ENCODE data around the gene VAC14.

VAC14 gene

DNA sequence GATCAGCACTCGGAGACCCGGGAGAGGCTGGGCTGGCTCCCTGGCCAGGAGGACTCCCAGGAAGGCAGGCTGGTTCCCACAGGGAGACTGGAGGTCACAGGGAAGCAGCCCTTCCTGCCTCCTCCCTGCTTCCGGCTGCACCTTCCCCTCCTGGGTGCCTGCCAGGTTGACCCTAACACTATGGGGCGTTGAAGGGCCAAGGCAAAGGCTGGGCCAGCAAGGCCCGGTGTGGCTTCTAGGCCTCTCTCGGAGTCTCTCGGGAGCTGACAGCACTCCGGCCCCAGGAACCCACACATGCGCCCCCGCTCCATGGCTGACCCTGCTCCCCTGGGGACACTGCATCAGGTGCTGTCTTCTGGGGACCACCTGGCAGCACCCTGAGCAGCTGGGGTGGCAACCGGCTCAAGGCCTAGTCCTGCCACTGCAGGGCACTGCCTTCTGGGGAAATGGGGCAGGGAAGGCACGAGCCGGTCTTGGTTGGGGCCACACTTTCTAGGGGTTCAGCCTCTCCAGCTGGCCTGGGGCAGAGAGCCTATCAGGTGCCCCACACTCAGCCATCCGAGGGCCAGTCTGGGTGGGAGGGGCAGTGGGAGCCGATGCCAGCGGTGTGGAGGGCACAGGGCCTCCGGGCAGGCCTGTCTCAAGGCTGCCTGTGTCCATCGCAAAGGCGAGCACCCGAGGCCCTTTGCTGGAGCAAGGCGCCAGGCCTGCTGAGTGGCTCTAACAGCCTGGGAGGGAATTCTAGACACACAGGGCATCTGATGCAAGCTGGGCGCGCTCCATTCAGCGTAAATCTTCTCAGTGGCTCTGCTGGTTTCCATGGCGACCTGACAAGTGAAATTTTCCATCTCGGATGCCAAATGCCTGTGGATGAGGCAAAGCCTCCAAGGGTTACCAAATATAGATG lies 109.5 kb downstream of the VAC14 start:
- no peak for DNase-seq

DNA sequence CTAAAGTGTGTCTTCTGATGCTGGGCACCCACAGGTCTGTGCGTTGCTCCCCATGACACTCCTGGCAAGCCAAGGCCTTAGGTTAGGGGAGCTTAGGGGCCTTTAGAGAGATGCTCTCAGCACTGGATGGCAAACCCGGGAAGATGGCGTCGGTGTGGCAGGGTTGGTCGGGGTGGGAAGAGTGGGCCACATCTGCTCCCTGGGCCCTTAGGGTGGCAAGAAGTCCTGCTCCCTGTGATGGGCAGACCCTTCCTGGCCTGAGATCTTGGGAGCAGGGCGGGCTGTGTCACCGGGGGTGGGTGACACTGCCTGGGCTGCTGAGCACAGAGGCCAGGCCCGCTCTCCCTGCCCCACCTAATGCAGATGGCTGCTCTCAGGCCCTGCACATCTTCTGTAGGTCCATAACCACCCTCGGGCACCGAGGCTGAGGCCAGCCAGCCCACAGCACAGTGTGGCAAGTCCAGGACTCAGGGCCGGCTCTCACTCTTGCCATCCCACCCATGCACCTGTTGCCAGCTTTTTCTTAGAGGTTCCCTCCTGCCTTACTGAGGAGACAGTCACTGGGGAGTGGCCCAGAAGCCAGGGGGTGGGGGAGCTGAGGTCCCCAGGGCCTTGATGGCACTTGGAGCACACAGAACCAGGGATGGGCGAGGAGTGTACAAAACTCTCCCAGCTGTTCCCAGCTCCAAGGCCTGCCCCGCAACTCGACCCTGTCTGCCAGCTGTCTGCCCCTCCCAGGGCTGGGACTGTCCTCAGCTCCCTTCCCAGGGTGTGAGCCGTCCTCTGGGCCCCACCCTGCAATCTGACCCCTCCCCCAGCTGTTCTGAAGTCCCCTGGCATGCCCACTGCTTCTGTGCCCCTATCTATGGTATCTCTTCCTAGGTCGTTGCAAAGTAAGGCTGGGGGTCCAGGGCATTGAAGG lies 110.7 kb downstream of the VAC14 start:
- DNase-seq: no peak

DNA sequence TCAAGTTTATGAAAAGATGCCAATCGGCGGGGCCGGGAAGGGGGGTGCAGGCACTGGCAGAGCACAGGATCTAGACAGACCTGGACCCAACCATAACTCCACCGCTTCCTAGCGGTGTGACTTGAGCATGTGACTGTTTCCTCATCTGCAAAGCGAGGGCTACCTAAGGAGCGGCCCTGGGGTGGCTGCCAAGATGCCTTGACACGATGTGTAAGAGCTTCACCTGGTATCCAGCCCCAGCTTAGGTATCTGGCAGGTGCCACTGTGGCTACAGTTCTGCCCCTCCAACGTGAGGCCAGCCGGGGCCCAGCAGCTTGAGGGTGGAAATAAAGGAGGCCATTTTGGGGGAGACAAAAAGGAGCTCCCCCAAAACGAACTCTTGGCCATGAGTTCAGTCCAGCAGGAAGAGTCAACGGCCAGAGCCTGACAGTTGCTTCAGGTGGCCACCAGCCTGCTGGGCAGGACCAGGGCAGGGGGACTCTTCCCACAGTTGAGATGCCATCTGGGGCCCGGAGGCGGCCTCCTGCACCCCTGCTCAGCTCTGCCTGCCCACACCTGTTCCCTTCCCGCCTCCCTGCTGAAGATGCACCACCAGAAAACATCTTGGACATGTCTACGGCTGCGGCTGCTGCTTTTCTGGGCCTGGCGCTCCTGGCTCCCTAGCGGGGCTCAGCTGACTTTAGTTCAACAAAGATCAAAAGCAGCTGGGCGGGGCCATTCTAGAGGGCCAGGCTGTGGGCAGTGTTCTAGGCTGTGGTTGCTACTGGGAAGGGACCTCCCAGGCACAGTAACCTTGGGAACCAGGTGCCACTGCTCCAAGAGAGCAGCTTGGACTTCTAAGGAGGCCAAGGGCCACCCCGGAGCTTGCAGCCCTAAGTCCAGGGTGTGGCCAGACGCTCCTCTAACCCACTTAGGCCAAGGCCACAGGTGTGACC lies 111.7 kb downstream of the VAC14 start:
- DNase-seq: no peak

DNA sequence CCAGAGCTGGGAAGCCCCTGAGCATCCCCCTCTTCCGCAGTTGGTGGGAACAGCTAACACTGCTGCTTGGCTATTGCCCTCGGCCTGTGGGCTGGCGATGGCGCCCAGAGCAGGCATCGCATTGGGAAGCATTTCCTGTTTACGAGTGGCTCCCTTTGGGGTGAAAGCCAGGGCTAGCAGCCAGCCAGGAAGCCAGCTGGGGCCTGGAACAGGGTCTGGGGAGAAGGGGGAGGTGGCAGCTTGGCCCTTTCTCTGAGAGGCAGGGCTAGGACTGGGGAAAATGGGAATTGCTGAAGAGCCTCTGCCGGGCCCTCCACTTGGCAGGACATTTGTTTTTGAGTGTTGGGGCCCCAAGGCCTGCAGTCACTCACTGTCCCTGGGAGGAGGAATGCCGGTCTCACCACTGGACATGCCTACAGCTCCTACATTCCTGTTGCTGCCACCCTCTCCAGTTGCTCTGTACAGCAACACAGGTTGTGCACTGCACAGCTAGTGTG lies 112.7 kb downstream of the VAC14 start:
- no peak for DNase-seq

DNA sequence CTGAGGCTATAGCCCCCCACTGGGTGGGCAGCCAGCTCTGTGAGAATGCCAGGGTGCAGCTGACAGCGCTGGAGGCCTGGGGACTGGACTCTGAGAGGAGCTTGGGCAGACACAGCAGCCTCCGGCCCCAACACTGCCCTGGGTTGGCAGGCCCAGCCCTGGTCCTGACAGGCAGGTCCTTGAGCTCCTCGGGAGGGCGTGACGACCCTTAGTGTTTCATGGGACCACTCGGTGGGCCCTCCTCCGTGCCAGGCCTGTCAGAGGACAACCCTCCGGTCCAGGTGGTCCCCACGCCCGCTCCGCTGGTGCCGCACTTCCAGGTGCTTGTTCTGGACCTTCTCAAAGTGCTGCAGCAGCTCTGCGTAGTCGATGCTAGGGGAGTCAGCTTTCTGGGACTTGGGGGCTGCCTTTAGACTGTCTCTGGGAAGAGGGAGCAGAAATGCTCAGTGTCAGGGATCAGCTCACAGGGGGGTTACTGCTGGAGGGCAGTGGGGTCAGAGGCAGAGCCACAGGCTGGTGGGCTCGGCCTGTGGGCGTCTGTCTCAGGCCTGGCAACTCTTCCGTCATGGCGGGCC lies 113.2 kb downstream of the VAC14 start:
- DNase-seq: no peak

DNA sequence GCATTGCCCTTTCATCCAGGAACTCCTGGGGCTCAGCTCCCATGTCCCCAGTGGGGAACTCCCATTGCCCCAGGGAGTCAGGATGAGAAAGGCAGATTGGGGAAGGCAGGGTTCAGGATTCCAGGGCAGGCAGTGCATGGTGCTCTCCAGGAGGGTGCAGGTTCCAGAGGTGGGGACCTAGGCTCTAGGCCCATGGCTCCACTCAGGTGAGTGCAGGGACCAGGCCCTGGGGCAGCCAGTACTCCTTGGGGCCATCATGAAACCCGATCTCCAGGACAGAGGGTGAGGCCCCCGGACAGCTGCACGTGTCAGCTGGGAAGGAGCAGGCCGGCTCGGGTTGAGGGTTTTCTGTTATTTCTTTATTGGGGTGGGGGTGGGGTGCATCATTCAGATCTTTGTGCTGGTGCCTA lies 113.9 kb downstream of the VAC14 start:
- no peak for DNase-seq

DNA sequence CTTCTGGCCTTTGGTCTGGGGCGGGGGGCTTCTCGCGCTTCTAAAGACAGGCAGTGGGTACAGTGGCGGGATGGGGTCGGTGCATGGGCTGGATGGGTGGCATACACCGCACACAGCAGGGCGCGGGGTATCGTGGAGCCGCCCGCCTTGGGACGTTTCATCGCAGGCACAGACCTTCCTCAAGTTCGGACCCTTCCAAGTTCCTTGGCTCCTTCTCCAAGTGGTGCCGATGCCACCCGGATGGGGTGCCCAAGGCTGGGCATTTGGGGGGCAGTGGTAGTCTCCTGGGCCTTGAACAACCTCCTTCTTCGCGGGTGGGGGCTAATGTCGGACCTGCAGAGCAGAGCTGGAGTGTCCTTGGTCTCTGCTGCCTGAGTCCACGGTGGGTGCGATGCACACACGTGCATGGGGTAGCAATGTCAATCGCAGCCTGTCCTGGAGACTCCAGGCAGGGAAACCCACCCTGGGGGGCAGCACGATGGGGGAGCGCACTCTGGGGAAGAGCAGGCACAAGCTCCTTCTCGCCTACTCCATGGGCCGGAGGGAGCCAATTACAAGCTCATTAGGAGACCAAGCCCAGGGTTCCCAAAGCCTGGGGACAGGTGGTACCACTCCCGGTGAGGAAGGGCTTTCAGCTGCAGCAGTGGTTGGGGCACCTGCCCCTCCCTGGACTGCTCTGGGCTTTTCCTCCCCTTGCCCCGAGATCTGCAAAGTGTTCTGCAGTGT lies 114.4 kb downstream of the VAC14 start:
- DNase-seq: no peak

DNA sequence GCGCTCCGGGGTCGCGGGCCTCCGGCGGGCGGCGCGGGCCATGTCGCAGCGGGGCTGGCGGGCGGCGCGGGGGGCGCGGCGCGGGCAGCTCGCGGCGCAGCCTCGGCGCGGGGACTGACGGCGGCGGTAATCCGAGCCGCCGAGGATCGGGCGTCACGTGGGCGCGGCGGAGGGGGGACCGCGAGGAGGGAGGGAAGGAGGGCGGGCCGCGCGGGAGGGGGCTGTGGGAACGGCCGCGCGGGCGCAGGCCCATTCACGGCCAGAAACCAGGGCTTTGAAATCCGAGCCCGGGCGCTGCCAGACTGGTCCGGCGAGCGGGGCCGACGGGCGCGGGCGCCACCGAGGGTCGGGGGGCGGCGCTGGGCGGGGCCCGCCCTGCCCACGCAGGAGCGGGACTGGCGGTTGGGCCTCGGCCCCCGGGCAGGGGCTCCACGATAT lies 115.0 kb downstream of the VAC14 start, which contains the start of gene MTSS2:
Gene MTSS2 (minus strand): TSS at position 116 of the 438 bp plus-strand sequence. CDS start 262 bp downstream, outside the sequence.
- DNase-seq: no peak

DNA sequence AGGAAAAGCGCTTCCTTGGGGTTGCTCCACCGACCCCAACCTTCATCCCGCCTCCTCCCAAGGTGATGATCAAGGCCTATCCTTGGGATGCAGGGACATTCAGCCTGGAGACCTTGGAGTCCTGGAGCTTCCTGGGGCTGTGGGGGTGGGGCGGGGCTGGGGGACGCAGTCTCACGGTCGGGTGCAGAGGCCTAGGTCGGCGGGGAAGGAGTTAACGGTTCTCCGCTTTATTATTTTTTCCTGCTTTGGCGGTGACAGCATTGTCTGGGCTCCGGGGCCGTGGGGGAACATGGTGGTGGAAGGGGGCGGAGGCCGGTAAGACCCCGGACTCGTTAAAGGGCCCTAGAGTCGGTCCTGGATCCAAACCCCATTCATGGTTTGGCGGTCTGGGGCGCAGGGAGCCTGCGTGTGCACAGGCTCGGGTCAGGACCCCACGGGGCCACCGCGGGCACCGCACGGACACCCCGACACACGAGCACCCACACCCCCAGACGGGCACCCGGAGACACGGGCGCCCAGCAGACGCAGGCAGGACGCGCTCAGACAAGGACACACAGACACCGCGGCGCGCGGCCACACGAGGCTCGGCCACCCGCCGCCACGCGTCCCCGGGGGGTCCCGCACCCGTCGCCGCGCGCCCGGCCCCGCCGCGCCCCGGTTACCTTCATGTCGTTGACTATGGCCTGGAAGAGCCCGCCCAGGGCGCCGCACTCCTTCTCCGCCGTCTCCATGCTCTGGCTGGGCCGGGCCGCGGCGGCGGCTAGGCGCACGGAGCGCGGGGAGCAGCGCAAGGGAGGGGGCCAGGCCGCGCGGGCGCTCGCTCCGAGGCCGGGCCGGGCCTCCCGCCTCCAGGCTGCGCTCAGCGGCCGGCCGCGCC lies 115.7 kb downstream of the VAC14 start:
- DNase-seq: no peak

DNA sequence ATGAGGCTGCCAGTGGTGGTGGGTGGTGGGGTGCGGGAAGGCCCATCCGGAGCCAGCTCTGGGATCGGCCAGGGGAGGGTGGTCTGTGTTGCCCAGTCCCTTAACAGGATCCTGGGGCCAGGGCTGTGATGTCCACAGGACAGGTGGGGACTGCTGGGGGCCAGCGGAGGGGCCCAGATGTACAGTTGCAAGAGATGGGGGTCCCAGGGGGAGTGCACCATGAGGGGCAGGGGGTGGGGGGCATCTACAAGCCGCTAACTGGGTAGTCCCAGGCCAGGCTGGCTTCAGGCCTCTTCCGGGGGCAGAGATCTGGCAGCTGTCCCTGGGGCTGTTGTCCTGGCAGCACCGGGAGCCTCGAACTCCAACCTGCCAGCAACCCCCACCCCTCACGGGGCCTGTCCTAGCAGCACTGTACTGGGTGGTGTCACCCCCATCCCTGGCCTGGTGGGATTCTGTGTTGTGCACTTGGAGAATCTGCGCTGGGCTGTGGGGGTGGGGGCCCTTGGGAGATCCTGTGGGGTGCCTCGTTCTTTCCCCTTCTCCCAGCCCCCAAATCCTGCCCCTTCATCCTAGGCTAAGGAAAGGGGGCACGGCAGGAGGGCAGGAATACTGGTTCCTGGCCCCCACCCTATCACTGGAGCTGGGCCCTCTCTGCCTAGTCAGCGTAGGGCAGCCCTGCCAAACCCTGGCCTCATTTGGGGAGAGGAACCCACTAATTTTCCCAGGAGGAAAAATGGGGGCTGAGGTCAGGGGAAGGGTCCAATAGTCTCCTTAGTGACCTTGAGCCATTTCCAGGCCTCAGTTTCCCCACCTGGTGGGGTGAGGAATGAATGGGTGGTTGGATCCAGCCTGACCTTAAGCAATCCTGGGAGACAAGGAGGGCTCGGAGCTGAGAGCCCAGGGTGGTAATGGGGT lies 116.6 kb downstream of the VAC14 start:
- DNase-seq: no peak

DNA sequence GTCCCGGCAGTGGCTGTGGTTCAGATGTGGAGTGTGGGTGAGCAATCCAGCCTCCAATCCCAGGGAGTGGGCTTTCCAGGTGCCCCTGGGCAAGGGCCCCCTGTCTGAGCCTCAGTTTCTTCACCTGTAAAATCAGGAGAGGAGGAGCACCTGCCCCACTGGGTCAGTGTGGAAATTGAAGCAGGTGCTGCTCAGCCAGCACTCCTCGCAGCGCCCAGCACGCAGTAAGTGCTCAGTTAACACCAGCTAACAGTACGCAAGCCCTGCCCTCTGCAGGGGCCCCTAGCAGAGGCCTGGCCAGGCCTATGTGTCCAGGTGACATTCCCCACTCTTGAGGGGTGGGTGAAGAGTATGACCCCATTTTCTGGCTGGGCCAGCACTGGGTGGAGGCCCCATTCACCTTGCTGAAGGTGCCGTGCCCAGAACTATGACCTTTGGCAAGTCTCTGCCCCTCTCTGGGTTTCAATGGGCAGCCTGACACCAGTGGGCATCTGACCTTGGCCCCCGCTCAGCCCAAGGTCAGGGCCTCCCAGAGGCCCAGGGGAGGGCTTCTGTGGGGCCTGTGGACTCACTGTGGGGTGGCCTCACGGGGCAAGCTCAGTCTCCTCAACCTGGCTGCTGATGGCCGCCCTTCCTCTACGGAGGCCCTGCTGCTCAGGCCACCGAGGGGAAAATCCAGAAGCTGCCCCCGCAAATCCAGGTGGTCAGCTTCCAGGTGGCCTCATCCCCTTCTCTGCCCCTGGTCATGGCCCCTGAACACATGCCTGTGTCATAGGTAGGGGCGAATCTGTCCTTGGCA lies 117.6 kb downstream of the VAC14 start:
- DNase-seq: no peak

DNA sequence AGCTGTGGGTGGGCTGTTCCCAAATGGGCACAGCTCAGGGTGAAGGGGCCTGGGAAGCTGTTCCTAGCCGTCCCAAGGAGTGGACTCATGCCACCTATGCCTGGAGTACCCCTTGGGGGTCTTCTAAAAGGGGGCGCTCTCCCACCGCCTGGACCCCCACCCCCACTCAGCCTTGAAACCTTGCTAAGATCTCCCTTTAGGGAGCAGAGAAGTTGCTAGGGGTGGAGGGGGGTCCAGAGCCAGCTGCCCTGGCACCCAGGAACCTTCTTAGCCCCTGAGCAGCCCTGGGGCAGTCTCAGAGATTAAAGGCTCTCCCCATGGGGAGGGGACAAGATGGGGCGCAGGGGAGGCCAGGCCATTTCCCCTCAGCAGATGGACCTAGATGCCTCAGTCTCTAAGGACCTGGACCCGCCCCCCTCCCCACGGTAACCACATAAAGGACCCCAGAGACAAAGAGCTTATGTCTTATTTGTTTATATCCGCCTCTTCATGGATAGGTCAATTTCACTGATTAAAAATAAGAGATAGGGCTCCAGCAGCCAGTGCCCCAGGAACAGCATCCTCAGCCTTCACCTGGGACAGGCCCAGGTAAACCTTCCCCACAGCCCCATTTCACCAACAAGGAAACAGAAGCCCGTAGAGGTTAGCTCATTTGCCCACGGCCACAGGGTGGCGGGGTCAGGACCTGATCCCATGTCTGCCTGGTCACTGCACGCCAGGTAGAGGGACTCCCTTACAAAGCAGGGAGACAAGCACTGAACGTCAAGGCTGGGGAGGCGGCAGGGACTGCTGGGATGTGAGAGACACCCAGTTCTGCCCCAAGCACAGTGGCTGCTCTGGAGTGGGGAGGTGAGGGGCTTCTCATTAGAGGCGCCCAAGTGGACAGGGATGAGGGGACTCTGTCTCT lies 118.5 kb downstream of the VAC14 start:
- no peak for DNase-seq

DNA sequence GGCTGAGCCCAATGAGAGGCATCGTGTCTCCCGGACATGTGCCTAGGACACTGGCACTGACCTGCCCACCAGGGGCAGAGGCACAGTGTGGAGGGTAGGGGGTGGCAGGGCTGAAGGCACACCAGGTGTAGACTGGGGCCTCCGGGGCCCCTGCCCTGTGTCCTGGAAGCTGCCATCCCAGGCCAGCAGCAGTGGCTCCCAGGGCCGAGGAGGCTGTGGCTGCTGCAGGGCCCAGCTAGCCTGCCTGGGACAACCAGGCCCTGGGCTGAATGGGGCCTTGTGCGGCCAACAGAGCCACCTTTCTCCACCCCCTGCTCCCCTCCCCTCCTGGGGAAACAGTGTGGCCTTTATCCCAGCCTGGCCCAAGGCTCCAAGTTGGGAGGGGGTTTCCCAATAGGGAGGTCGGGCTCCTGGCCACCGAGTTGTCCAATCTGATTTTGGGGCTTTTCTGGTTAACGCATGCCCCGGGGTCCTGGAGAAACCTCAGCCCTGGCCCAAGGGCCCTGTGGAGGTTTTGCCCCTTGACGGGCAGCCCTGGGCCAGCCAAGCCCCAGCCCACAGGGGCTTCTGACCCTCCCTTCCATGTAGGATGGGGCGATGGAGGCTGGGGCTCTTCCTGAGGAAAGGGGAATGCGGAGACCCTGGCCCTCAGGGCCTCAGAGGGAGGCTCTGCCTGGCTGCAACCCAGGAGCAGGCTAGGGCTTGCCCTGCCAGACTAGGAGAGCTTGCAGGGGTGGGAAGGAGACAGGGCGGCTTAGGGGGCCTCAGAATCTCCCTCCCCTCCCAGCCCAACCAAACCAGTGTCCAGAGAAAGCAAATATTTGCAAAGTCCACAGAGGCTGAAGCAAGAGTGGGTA lies 119.3 kb downstream of the VAC14 start:
- DNase-seq: no peak

DNA sequence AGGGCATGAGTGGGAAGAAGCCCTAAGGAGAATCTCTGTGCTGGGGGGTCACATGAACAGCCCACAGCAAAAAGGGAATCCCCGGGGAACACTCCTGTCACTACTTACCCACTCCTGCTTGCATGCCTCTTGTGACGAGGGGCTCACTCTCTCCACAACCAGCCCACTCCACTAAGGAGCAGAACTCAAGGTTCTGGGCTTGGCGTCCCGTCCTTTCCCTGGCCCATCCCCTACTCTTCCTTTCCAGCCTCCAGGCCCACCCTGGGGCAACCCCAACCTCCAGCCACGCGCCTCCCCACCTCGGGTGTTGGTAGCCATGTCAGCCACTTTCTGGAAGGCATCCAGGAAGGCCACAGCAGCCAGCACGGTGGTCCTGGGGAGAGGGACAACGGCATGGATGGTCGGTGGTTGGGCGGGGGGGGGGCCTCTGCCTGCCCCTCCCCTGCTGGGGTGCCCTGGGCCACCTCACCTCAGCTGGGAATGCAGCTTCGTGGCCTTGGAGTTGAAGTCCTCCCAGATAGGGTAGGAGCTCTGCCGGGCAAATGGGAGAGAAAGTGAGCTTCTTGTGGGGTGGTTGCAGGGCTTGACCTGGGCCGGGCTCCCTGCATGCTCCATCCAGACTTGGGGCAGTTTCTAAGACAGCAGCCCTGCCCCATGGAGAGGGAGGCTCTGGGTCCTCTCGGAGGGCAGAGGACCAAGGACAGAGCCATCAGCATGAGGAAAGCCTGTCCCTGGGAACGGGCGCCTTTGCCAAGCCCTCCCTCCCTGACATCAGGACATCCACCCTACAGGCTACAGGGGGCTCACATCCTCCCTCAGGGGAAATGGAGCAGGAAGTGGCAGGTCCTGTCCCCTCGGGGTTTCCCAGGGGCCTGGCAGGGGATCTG lies 120.2 kb downstream of the VAC14 start:
- no peak for DNase-seq

Measured in central memory CD4-positive, alpha-beta T cell (primary cell).